Measurements from ENCODE around the gene SLC38A5.
"Not testable (repeated sequence)": the region's sequence is repeated elsewhere in the genome, so short reads cannot be mapped to it uniquely, and the experiment has no call there.

Gene SLC38A5

GRCh38 chrX:48470110-48470832, at the start of gene SLC38A5:
TSS of gene SLC38A5 (minus strand) at chrX:48470260. CDS start at chrX:48467924, 2,336 bp downstream.
- no peak for DNase-seq

DNA sequence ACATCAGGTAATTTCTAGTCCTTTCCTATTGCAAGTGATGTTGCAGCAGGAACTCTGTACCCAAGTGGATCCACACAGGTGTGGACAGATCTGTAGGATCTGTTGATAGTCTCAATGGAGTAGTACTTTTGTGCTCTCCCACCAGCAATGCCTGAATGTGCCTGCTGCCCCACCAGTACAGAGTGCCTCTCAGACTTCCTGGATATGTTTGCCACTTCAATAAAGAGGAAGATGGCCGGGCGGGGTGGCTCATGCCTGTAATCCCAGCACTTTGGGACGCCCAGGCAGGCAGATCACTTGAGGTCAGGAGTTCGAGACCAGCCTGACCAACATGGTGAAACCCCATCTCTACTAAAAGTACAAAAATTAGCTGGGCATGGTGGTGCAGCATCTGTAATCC, 49.4 kb upstream of the SLC38A5 start:
- DNase-seq, result not testable (repeated sequence)

DNA sequence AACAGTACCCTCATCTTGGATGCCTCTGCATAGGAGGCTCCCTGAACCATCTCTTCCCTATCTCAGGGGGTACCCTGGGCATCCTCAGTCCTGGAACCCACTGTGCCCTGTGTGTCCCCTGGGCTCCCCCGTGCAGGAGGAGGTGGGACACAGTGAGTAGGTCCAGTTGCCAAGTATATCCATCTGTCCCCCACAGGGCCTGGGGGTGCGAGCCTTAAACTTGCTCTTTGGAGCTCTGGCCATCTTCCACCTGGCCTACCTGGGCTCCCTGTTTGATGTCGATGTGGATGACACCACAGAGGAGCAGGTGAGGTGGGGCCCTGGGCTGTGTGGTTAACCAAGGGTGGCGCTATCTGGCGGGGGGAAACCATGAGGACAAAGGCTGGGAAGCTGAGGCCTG, 46.9 kb upstream of the SLC38A5 start:
- no peak for DNase-seq

- DNase-seq, result no peak
Measured at GRCh38 chrX:48516285-48516684, 46.2 kb upstream of the SLC38A5 start.

DNA sequence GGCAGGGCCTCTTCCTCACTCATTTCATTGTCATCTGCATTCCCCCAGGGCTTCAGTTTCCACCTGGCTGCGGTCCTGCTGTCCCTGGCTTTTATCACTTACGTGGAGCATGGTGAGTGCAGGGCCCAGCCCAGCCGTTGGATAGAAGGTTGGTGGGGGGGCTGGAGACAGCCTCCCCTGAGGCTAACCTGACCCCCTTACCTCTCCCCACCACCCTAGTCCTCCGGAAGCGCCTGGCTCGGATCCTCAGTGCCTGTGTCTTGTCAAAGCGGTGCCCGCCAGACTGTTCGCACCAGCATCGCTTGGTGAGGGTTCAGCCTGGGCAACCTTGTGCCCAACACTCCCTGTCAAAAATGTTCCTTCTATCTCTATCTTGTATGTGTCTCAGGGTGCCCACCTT, 45.8 kb upstream of the SLC38A5 start:
- no peak for DNase-seq

GRCh38 chrX:48514868-48515460, 44.9 kb upstream of the SLC38A5 start:
- no peak for DNase-seq

DNA sequence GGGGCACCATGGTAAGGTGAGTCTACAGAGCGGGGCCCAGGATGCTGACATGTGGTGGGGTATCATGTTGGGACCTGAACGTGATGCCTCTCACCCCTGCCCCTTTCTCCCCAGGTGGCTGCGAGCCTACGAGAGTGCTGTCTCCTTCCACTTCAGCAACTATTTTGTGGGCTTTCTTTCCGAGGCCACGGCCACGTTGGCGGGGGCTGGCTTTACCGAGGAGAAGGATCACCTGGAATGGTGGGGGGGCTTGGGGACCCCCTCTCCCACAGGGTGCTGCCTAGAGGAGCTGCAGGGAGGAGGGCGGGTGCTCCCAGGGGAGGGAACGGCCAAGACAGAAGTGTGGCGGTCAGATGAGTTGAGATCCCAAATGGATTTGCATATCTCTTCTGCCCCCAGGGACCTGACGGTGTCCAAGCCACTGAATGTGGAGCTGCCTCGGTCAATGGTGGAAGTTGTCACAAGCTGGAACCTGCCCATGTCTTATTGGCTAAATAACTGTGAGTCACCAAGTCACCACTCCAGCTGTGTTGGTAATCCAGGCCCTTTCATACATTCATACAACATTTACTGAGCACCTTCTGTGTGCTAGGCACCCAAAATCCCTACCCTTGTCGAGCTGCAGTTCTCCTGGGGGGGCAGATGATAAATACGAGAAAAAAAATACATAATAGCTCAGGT, 44.2 kb upstream of the SLC38A5 start:
- DNase-seq, result no peak

DNA sequence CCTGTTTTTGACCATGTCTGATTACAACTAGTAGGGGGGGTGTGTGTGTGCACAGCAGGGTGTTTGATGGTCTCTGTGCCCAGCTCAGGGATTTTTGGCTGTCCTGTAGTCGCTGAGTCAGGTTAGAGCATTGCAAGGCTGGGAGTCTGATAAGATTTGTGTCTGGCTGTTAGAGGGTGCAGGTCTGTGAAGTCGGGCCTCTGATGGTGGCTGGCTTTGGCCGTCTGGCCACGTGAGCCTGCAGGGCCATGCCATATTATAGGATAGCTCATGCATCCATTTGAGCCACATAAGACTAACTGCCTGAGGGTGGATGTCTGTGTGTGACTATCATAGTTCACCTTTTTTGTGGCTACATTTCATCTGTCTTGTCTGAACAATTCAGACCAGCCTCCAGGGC, 43.6 kb upstream of the SLC38A5 start:
- no peak for DNase-seq

DNA sequence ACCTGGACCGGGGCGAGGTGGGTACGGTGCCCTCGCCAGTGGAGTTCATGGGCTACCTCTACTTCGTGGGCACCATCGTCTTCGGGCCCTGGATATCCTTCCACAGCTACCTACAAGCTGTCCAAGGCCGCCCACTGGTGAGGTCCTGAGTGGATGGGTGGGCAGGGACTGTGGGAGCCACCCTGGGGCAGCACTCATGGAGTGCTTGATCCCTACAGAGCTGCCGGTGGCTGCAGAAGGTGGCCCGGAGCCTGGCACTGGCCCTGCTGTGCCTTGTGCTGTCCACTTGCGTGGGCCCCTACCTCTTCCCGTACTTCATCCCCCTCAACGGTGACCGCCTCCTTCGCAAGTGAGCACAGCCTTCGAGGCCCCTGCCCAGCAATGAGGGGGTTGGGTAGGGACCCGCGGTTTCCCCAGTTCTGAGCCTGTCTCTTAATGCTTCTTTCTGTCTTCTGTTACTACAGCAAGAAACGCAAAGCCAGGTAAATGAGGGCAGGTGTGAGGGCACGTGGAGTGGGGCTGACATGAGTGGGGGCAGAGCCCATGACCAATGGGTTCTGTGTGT, 42.4 kb upstream of the SLC38A5 start:
- no peak for DNase-seq

GRCh38 chrX:48511560-48511959, 41.5 kb upstream of the SLC38A5 start:
- DNase-seq, result no peak

GRCh38 chrX:48509619-48510018, 39.6 kb upstream of the SLC38A5 start:
- DNase-seq, result no peak

DNA sequence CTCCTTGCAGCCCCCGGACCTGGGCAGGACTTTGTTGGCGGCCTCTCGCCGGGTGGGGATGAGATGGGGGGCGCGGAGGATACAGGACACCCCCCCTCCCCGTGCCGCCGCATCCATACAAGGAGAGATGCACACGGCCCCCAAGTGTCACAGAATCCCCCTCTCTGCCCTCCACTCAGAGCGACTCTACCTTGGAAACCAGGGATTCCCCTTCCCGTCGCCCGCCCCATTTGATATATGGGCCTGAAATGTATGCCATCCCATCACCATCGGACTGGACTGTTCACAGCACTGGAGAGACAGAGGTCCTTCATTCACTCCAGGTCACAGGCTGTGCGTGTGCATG, 39.2 kb upstream of the SLC38A5 start:
- DNase-seq, result no peak

DNA sequence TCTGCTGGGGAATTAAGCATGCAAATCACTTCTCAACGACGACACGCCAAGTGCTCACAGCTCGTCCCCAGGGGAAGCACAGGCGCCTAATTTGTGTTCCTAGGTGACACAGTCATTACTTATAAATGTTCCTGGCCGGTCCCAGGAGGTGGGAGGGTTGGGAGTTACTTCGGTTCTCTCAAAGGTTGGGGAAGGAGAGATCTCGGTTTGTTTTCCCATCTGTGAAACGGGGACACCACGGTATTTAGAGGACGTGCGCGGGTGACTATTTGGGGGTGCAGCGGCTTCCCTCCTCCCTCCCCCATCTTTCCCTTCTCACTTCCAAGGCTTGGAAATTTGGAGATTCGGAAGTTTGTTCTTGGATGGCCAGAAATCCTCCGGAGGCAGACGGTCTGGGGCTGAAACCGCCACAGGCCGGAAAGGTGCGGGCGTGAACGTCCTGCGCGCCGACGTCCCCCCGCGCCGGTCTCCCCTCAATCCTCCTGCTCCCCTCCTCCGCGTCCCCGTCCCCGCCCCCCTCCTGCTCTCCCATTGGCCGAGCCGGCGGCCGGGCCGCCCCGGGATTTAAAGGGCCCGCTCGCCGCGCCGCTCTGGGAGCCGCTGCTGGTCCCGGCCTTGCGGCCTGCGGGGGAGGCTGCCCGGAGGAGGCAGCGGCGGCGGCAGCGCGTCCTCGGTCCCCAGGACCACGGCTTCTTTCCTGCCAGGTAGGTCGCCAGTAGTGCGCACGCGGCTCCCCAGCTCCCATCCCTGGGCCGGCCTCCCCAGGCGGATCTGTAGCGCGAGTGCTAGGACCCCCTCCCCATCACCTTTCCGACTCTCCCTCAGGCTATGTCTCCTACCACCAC, 38.6 kb upstream of the SLC38A5 start, which contains the start of gene PORCN:
PORCN (plus strand) TSS at position 593 of the 845 bp plus-strand sequence. CDS start 829 bp downstream, outside the sequence.
- peak; percentile 76 for DNase-seq

DNA sequence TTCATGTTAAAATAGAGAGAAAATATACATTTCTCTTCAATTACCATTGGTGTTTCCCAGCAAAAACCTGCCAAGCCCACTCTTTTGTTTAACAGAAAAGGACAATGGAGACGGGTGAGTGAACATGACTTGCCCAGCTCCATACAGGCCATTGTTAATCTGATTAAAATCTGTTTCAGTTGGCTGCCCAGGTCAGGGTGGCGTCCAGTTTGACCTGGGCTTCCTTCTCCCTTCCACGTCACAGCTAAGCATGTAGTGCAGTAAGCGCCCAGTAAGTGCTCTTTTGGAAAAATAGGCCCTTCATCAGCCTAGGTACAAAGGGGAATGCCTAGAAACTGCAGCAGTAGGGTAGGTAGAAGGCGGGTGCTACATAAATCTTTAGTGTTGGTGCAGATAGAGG, 37.2 kb upstream of the SLC38A5 start:
- no peak for DNase-seq

GRCh38 chrX:48505481-48505880, 35.4 kb upstream of the SLC38A5 start:
- no peak for DNase-seq

DNA sequence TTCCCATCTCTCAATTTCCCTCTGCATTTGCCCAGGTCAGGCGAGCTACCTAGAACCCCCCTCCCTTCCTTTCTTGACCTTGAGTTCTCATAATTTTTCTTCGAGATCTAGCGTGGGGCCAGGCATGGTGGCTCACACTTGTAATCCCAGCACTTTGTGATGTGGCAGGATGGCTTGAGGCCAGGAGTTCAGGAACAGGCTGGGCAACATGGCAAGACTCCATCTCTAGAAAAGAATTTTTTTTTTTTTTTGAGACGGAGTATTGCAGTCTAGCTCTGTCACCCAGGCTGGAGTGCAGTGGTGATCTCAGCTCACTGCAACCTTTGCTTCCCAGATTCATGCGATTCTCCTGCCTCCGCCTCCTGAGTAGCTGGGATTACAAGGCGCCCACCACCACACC, 34.2 kb upstream of the SLC38A5 start:
- no peak for DNase-seq

DNA sequence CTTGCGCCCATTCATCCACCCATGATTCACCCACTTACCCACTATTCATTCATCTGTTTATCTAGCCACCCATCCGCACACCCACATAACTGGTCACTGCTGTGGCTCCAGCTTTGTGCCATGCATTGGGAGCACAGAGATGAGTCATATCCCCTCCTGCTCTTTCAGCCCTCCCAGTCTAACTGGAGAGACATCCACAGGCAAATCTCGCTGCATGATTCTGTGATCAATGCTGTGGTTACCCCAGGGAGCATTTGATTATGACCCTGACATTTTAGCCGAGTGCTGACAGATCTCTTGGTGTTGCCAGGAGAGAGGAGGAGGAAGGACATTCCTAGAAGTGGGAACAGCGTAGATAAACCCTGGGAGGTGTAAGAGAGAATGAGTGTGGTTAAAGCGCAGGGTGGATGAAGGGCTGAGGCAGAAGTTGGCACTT, 28.3 kb upstream of the SLC38A5 start:
- no peak for DNase-seq

DNA sequence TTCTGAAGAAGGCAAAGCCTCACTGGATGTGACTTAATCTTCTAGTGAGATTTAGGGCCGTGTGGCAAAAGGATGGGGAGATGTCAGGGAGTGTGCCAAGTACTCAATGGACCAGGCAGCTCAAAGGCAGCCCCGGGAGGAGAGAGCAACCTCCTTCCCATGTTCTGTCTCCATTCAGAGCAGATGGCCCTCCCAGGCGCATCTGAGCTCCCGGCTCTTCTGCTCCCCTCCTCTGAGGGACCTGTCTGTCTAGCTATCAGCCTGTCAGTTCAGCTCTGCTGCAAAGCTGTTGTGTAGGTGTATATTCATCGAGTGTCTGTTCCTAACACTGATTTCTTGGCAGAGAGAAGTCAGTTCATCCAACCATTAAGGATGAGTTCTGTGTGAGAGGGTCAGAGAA, 27.8 kb upstream of the SLC38A5 start:
- DNase-seq, result no peak

GRCh38 chrX:48496660-48497059, 26.6 kb upstream of the SLC38A5 start:
- DNase-seq, result no peak

- no peak for DNase-seq
Measured at GRCh38 chrX:48493890-48494364, 23.9 kb upstream of the SLC38A5 start.

- no peak for DNase-seq
Measured at GRCh38 chrX:48492293-48492910, 22.3 kb upstream of the SLC38A5 start.

DNA sequence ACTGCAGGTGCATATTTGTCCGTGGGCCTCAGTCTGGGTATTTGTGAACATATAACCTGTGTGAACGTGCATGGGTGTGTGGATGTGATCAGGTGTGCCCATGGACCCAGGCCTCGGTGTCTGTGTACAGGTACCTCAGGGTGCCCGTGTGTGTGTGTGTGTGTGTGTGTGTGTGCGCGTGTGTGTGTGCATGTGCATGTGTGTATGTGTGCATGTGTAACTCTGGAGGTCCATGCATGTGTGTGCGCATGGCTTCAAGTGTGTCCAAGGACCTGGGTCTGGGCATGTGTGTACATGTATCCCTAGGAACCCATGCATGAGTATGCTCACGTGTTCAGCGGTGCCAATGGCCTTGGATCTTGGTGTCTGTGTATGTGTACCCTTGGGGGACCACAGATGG, 21.7 kb upstream of the SLC38A5 start:
- DNase-seq, result no peak
